Activated CD4-positive, alpha-beta T cell treated with anti-CD3 and anti-CD28 coated beads for 4 hours (primary cell): ENCODE results near the gene SLC8A1.

Source experiments
- DNase-seq, 2 donors: peaks; one replicate each; pipeline ENCODE4 v3.0.0-alpha.2; 2020

SLC8A1 gene

GRCh38 chr2:40129725-40130124 is 322.2 kb downstream of the SLC8A1 start:
- no peak for DNase-seq

GRCh38 chr2:40128796-40129195 is 323.1 kb downstream of the SLC8A1 start:
- DNase-seq, result no peak

GRCh38 chr2:40127890-40128557 is 323.9 kb downstream of the SLC8A1 start:
- no peak for DNase-seq

- no peak for DNase-seq
These were observed 324.7 kb downstream of the SLC8A1 start for GRCh38 chr2:40127146-40127545.

GRCh38 chr2:40126006-40126405 is 325.9 kb downstream of the SLC8A1 start:
- DNase-seq, result no peak

- no peak for DNase-seq
These were observed 328.1 kb downstream of the SLC8A1 start for GRCh38 chr2:40123746-40124145.

GRCh38 chr2:40123326-40123725 is 328.6 kb downstream of the SLC8A1 start:
- DNase-seq, result no peak

GRCh38 chr2:40120957-40121356 is 330.9 kb downstream of the SLC8A1 start:
- no peak for DNase-seq

GRCh38 chr2:40120026-40120425 is 331.9 kb downstream of the SLC8A1 start:
- no peak for DNase-seq

GRCh38 chr2:40118622-40119021 is 333.3 kb downstream of the SLC8A1 start:
- no peak for DNase-seq

- no peak for DNase-seq
These were observed 336.0 kb downstream of the SLC8A1 start for GRCh38 chr2:40115894-40116293.

- no peak for DNase-seq
These were observed 336.5 kb downstream of the SLC8A1 start for GRCh38 chr2:40115348-40115747.

- DNase-seq, result no peak
These were observed 337.9 kb downstream of the SLC8A1 start for GRCh38 chr2:40113997-40114396.

- no peak for DNase-seq
These were observed 338.5 kb downstream of the SLC8A1 start for GRCh38 chr2:40113272-40113968.

- no peak for DNase-seq
These were observed 342.5 kb downstream of the SLC8A1 start for GRCh38 chr2:40109381-40109780.

GRCh38 chr2:40108851-40109250 is 343.0 kb downstream of the SLC8A1 start:
- DNase-seq, result no peak

- DNase-seq, result no peak
These were observed 345.8 kb downstream of the SLC8A1 start for GRCh38 chr2:40106061-40106460.

- no peak for DNase-seq
These were observed 346.3 kb downstream of the SLC8A1 start for GRCh38 chr2:40105593-40105992.

GRCh38 chr2:40103590-40103989 is 348.3 kb downstream of the SLC8A1 start:
- no peak for DNase-seq

- DNase-seq, result no peak
These were observed 348.7 kb downstream of the SLC8A1 start for GRCh38 chr2:40103163-40103562.

- no peak for DNase-seq
These were observed 349.4 kb downstream of the SLC8A1 start for GRCh38 chr2:40102447-40102846.

GRCh38 chr2:40101131-40101575 is 350.7 kb downstream of the SLC8A1 start:
- no peak for DNase-seq

- DNase-seq, result no peak
These were observed 351.2 kb downstream of the SLC8A1 start for GRCh38 chr2:40100676-40101075.

- DNase-seq, result no peak
These were observed 353.0 kb downstream of the SLC8A1 start for GRCh38 chr2:40098786-40099470.
